ENCODE results near the gene IZUMO3. TPM values are rescaled to one million over a fixed set of nuclear protein-coding genes. Genes with fewer than 3 reads are reported as not detected.
"Not testable (repeated sequence)": the region's sequence is repeated elsewhere in the genome, so short reads cannot be mapped to it uniquely, and the experiment has no call there.

The IZUMO3 gene, protein sequence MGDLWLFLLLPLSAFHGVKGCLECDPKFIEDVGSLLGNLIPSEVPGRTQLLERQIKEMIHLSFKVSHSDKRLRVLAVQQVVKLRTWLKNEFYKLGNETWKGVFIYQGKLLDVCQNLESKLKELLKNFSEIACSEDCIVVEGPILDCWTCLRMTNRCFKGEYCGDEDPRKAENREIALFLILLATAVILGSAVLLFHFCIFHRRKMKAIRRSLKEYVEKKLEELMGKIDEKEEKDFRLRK
- total RNA-seq = not detected

DNA sequence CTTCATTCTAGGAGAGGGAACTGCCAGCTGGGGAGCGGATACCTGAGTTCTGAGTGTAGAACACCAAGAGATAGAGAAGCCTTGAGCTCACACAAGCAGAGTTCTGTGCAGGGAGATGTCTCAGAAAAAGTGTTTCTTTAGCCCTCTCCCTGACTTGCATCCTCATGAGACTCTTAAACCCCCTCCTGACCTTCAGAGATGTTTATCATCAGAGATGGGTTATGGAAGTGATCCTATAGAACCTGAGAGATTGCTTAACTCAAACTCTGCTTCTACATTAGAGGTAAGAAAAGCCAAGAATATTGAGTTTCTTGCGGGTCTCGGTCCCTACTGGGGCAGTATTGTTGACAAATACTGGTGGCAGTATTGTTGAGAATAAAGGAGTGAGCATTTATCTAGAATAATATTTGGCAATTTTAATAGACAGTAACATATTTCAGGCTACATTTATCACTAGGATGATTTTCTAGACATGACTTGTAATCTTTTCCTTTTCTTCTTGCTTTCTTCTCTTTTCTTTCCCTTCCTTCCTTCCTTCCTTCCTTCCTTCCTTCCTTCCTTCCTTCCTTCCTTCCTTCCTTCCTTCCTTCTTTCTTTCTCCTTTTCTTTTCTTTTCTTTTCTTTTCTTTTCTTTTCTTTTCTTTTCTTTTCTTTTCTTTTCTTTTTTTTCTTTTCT, at the start of gene IZUMO3:
TSS of gene IZUMO3 (minus strand) at position 51 of the 676 bp plus-strand sequence. CDS start 248 bp downstream, outside the sequence.
- H3K9me3 Mint-ChIP-seq (ENCODE audit: low read depth) = peaks cover 7% of the 10 kb centered on the region
- no peak within 1 kb of the TSS for H3K4me3 Mint-ChIP-seq
- no peaks in the 10 kb centered on the region for H3K36me3 Mint-ChIP-seq (ENCODE audit: low read depth)
- ChIA-PET POLR2A (no interaction called here), CTCF (no interaction called here)
- ATAC-seq = no peak
- no peak within 1 kb of the TSS for H3K27ac Mint-ChIP-seq
- no peaks in the 10 kb centered on the region for H3K4me1 Mint-ChIP-seq
- H3K27me3 Mint-ChIP-seq = no peaks in the 10 kb centered on the region
- intact Hi-C loops (cut with DNase I, micrococcal nuclease) = no loop called here
- DNase-seq = no peak

DNA sequence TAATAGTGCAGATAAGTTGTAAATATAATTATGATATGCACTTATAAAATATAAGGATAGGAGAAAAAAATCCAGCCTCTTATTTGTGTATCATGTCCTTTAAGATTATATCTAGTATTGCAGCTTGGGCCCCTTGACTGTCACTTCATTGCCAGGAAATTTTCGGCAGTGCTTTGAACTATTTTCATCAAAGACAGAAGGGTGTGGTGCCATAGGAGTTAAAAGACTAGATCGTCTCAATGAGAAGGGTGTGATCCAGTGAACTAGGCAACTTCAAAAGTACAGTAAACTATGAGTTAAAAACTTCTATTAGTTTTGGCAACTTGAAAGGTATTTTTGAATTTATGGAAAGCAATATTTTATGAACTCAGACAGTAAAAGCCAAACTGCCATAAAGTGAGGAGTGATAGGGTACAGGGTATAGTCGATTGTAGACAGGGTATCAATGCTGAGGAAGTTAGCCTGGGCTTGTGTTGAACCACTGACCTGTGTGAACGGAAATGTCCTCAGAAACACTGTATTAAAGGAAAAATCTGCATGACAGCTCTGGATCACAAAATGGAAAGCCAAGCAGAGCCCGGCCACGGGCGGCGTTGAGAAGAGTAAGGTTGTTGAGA, 48.6 kb upstream of the IZUMO3 start:
- CTCF ChIA-PET = no interaction called here
- no peak overlapping the region for H3K27ac Mint-ChIP-seq
- ATAC-seq (no peak), DNase-seq (no peak)
- no peaks in the 10 kb centered on the region for H3K27me3 Mint-ChIP-seq
- intact Hi-C loops (cut with DNase I, micrococcal nuclease) = no loop called here
- H3K4me1 Mint-ChIP-seq = no peaks in the 10 kb centered on the region
- POLR2A ChIA-PET = no interaction called here
- no peak overlapping the region for H3K4me3 Mint-ChIP-seq
- H3K9me3 Mint-ChIP-seq (ENCODE audit: low read depth) = peaks cover 16% of the 10 kb centered on the region
- H3K36me3 Mint-ChIP-seq (ENCODE audit: low read depth) = no peaks in the 10 kb centered on the region

DNA sequence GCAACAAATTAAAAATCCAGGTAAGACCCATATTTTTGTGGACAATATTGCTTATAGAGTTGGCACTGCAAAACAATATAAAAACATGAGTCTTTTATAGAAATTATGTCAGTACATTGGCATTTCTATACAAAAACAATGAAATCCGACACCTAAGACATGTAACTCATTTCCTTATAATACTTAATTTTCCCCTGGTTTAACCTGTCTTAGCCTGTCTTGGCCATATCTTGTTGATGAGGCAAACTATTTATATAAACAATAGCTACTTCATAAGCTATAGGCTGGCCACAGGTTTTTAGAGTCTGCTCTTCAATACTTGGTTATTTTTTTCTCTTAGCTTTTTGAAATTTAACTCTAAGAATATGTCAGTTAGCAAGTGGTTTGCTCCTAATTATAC, 44.7 kb upstream of the IZUMO3 start:
- H3K4me3 Mint-ChIP-seq = no peak overlapping the region
- intact Hi-C loops (cut with DNase I, micrococcal nuclease) = no loop called here
- H3K4me1 Mint-ChIP-seq = no peaks in the 10 kb centered on the region
- H3K9me3 Mint-ChIP-seq (ENCODE audit: low read depth) = peaks cover 14% of the 10 kb centered on the region
- DNase-seq = no peak
- CTCF ChIA-PET = no interaction called here
- no peaks in the 10 kb centered on the region for H3K36me3 Mint-ChIP-seq (ENCODE audit: low read depth)
- H3K27ac Mint-ChIP-seq = no peak overlapping the region
- POLR2A ChIA-PET = no interaction called here
- ATAC-seq = no peak
- no peaks in the 10 kb centered on the region for H3K27me3 Mint-ChIP-seq

DNA sequence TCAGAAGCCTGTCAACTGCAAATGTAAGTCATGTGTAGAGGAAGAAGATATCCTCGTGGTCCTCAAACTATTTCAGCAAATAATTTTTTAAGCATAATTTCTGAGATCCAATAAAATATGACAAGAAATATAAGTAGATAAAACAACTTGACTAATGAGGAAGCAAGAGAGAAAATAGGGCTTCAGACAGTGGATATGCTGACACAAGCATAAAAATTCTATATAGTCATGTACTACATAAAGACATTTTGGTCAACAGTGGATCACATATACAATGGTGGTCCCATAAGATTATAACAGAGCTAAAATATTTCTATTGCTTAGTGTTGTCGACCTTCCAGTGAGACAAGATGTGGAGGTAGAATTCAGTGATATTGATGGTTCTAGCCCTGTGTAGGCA, 42.2 kb upstream of the IZUMO3 start:
- DNase-seq (no peak), ATAC-seq (no peak)
- Mint-ChIP-seq H3K36me3 (ENCODE audit: low read depth) (no peaks in the 10 kb centered on the region), H3K4me3 (no peak overlapping the region), H3K27ac (no peak overlapping the region), H3K4me1 (no peaks in the 10 kb centered on the region), H3K27me3 (no peaks in the 10 kb centered on the region), H3K9me3 (ENCODE audit: low read depth) (peaks cover 15% of the 10 kb centered on the region)
- ChIA-PET POLR2A (no interaction called here), CTCF (no interaction called here)
- intact Hi-C loops (cut with DNase I, micrococcal nuclease) = no loop called here

DNA sequence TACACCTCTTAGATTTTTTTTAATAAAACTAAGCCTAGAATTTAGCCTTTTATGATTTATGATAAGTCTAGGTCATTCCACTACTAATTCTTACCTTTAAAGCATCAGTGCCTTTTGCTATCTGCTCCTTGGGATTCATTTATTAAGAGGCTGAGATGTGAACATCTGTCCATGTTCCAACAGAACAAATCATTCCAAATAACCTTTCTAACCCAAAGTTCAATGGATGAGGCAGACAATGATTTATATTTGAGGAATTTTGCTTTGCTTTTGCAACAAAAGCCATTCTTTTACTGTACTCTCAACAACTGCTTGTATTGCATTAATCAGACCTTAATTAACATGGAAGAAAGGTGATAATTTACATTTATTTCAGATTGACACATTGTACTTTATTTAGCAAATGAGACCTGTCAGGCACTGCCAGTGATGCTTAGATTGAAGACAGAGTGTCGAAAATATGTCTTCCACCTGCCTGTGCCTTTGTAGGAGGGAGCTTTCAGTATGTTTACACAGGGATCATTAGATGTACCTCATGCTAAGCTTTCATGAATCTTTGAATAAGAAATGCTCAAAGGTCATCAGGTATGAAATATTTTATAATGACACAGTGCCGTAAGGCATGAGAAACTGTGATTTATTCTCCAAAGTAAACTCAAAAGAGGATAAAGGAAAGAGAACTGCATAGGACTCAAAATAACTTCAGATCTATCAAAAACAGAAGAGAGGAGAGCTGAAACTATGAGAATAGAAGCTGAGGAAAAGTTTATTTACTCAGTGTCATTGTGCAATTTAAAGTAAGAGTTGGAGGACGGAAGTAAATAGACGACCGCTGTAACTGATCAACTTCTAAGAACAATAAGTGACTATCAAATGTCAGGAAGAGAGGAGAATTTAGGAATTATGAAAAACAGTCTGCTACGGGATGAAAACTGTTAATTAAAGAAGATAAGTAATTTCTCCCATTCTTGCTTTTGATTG, 36.7 kb upstream of the IZUMO3 start:
- Mint-ChIP-seq H3K9me3 (ENCODE audit: low read depth) (peaks cover 16% of the 10 kb centered on the region), H3K36me3 (ENCODE audit: low read depth) (no peaks in the 10 kb centered on the region), H3K4me1 (no peaks in the 10 kb centered on the region), H3K27ac (no peak overlapping the region), H3K27me3 (no peaks in the 10 kb centered on the region), H3K4me3 (no peak overlapping the region)
- intact Hi-C loops (cut with DNase I, micrococcal nuclease) = loop anchor here in 1 of 2 experiments (5.0 kb wide), 1 partner anchor 50 kb away; no protein-coding TSS in a partner anchor
- DNase-seq (no peak), ATAC-seq (no peak)
- CTCF ChIA-PET = no interaction called here
- POLR2A ChIA-PET = no interaction called here

DNA sequence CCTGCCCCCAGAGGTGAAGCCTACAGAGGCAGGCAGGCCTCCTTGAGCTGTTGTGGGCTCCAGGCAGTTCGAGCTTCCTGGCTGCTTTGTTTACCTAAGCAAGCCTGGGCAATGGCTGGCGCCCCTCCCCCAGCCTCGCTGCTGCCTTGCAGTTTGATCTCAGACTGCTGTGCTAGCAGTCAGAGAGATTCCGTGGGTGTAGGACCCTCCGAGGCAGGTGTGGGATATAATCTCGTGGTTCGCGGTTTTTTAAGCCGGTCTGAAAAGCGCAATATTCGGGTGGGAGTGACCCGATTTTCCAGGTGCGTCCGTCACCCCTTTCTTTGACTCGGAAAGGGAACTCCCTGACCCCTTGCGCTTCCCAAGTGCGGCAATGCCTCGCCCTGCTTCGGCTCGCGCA, 34.3 kb upstream of the IZUMO3 start:
- POLR2A ChIA-PET; DNase-seq; H3K27ac Mint-ChIP-seq; H3K4me3 Mint-ChIP-seq; H3K9me3 Mint-ChIP-seq (ENCODE audit: low read depth); H3K27me3 Mint-ChIP-seq; H3K36me3 Mint-ChIP-seq (ENCODE audit: low read depth); CTCF ChIA-PET; H3K4me1 Mint-ChIP-seq; ATAC-seq: not testable (repeated sequence)
- intact Hi-C loops (cut with DNase I, micrococcal nuclease) = loop anchor here in 1 of 2 experiments (5.0 kb wide), 1 partner anchor 48 kb away; no protein-coding TSS in a partner anchor

DNA sequence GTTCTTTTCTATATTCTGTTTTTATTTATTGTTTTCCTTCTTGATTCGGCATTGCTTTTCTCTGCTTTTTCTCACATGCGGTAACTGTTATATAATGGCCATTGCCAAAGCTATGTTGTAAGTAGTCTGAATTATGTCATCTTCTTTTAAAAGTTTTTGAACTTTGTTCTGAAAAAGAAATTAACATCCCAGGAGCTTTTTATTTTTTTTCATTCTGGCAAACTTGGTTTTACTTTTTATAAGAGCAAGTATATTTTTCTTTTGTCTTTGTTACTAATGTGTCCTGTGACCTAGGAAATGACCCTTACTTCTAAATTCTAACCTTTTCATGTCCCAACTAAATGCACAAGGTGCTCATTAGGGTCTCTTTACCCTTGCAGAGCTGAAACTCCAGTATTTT, 26.7 kb upstream of the IZUMO3 start:
- ATAC-seq (no peak), DNase-seq (no peak)
- no peak overlapping the region for H3K27ac Mint-ChIP-seq
- H3K4me3 Mint-ChIP-seq = no peak overlapping the region
- ChIA-PET CTCF (no interaction called here), POLR2A (no interaction called here)
- H3K9me3 Mint-ChIP-seq (ENCODE audit: low read depth) = peaks cover 5% of the 10 kb centered on the region
- intact Hi-C loops (cut with DNase I, micrococcal nuclease) = no loop called here
- no peaks in the 10 kb centered on the region for H3K4me1 Mint-ChIP-seq
- H3K36me3 Mint-ChIP-seq (ENCODE audit: low read depth) = no peaks in the 10 kb centered on the region
- H3K27me3 Mint-ChIP-seq = no peaks in the 10 kb centered on the region

DNA sequence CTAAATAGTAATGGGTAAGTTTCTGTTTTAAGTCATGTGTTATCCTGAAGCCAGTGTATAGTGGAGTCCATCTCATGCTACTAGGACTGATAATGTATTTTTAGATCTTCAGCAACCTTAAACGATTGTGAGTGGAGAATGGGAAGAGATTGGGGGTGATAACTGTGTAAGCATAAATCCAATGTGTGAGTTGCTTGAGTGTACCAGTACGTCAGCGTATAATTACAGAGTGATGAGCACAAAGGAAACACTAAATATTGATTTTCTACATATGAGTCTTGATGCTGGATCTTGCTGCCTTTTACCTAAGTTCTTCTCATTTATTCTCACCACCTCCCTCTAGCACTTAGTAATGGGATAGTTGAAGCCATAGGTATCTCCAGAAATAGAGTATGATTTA, 16.3 kb upstream of the IZUMO3 start:
- no peak overlapping the region for H3K27ac Mint-ChIP-seq
- CTCF ChIA-PET = interaction anchor here (0.7 kb wide), 1 partner anchor 360 kb away, joined by 3 read pairs; no protein-coding TSS in a partner anchor
- intact Hi-C loops (cut with DNase I, micrococcal nuclease) = loop anchor here in 1 of 2 experiments (10.0 kb wide), 1 partner anchor 63 kb away; no protein-coding TSS in a partner anchor

DNA sequence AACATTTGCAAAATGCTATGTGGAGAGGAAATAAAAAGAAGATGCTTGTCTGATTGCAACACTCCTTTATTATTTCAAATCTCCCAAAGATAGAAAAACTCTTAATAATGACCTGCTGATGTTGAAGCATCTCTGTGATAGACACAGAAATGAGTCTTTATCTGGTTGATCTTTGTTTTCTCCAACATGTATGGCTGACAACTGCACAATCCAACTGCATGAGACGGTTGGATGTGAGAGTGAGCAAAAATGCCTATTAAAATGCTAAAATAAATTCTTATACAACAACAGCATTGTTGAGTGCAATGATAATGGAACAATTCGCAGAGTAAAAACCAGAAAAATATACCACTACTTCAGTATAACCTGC, 7.5 kb upstream of the IZUMO3 start:
- Mint-ChIP-seq H3K27me3 (no peaks in the 10 kb centered on the region), H3K9me3 (ENCODE audit: low read depth) (peaks cover 10% of the 10 kb centered on the region), H3K27ac (no peak overlapping the region), H3K4me3 (no peak overlapping the region), H3K36me3 (ENCODE audit: low read depth) (no peaks in the 10 kb centered on the region), H3K4me1 (no peaks in the 10 kb centered on the region)
- ChIA-PET POLR2A (no interaction called here), CTCF (no interaction called here)
- ATAC-seq (no peak), DNase-seq (no peak)
- intact Hi-C loops (cut with DNase I, micrococcal nuclease) = no loop called here

More for the DNA sequence above, 16.3 kb upstream of the IZUMO3 start:
- Mint-ChIP-seq H3K27me3 (no peaks in the 10 kb centered on the region), H3K36me3 (ENCODE audit: low read depth) (no peaks in the 10 kb centered on the region), H3K4me1 (no peaks in the 10 kb centered on the region), H3K9me3 (ENCODE audit: low read depth) (peaks cover 24% of the 10 kb centered on the region), H3K4me3 (no peak overlapping the region)
- POLR2A ChIA-PET = no interaction called here
- ATAC-seq (no peak), DNase-seq (no peak)

DNA sequence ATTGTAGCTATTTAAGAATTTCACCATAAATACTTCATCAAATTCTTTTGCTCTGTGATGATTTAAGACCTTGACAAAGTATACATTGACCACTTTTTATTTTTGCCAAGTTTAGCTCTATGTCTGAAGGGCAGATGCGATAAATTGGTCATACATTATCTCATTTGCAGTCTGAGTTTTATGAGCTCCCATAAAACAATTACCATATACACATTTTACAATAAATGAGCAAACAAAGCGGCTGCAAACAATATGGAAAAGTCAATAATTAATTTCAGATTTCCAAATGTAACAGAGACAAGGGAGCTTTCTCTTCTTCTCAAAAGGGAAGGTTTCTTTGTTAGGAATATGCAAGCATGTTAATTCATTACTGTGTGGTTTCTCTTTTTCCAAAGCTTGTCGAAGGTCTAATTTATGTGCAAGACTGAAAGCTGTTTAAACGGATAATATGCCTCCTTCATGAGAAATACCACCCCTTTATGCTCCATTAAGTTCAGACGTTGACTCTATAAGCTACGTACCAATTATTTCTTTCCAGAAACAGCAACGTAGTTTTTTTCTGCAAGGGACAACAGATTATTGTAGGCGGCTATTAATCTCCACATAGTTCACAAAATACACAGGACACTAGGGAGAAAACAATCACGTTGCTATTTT, 7.0 kb upstream of the IZUMO3 start:
- intact Hi-C loops (cut with DNase I, micrococcal nuclease) = no loop called here
- POLR2A ChIA-PET = no interaction called here
- no peak overlapping the region for H3K4me3 Mint-ChIP-seq
- ATAC-seq (no peak), DNase-seq (no peak)
- CTCF ChIA-PET = interaction anchor here (0.6 kb wide), 1 partner anchor 10 kb away, joined by 3 read pairs; no protein-coding TSS in a partner anchor
- peaks cover 10% of the 10 kb centered on the region for H3K9me3 Mint-ChIP-seq (ENCODE audit: low read depth)
- no peaks in the 10 kb centered on the region for H3K4me1 Mint-ChIP-seq
- no peak overlapping the region for H3K27ac Mint-ChIP-seq
- H3K27me3 Mint-ChIP-seq = no peaks in the 10 kb centered on the region
- no peaks in the 10 kb centered on the region for H3K36me3 Mint-ChIP-seq (ENCODE audit: low read depth)

DNA sequence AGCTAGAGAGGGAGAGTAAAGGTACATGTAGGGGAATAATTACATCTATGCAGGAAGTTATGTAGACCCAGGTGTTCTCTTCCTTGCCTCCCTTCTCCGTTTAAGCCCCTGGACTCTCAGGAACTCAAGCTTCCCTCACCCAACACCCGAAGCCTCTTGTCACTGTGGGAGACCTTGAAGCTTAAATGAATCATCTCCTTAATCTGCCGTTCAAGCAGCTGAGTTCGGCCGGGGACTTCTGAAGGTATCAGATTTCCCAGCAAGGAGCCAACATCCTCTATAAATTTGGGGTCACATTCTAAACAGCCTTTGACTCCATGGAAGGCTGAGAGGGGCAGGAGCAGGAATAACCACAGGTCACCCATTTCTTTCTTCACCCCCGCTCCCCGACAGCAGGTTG, 412 bp downstream of the IZUMO3 start:
- no peak overlapping the region for H3K4me3 Mint-ChIP-seq
- no peaks in the 10 kb centered on the region for H3K36me3 Mint-ChIP-seq (ENCODE audit: low read depth)
- H3K27ac Mint-ChIP-seq = no peak overlapping the region
- peaks cover 7% of the 10 kb centered on the region for H3K9me3 Mint-ChIP-seq (ENCODE audit: low read depth)
- DNase-seq (no peak), ATAC-seq (no peak)
- H3K27me3 Mint-ChIP-seq = no peaks in the 10 kb centered on the region
- intact Hi-C loops (cut with DNase I, micrococcal nuclease) = no loop called here
- no peaks in the 10 kb centered on the region for H3K4me1 Mint-ChIP-seq
- ChIA-PET CTCF (no interaction called here), POLR2A (no interaction called here)
